ACC112 (cell line): Measurements from ENCODE around the gene HS6ST1.

ENCODE experiments used
- H2AFZ ChIP-seq: fragments of 200-600 bp; sonication (generic); one replicate; pipeline ENCODE4 v1.6.0; 2017; ENCODE audit warnings: antibody characterized with exemption, low read length; ENCODE audit not compliant: unreplicated experiment
- H3K27ac ChIP-seq: fragments of 200-600 bp; sonication (generic); 2 replicates; pipeline ENCODE4 v1.5.1; 2014; ENCODE audit warnings: low read depth, mild to moderate bottlenecking, antibody characterized with exemption, low read length, moderate library complexity
- H3K27me3 ChIP-seq: fragments of 200-600 bp; sonication (generic); 2 replicates; pipeline ENCODE4 v1.6.1; 2014; ENCODE audit warnings: mild to moderate bottlenecking, antibody characterized with exemption, low read length, moderate library complexity, mixed read lengths; ENCODE audit not compliant: insufficient read depth
- H3K36me3 ChIP-seq: fragments of 200-600 bp; sonication (generic); 2 replicates; pipeline ENCODE4 v1.6.1; 2016; ENCODE audit warnings: mild to moderate bottlenecking, antibody characterized with exemption, low read length, moderate library complexity, mixed read lengths; ENCODE audit not compliant: insufficient read depth
- H3K4me1 ChIP-seq: fragments of 200-600 bp; sonication (generic); one replicate; pipeline ENCODE4 v1.6.1; 2016; ENCODE audit warnings: low read length, mixed read lengths; ENCODE audit not compliant: insufficient read depth, unreplicated experiment, control insufficient read depth
- H3K4me3 ChIP-seq: fragments of 200-600 bp; sonication (generic); 2 replicates; pipeline ENCODE4 v1.5.1; 2014; ENCODE audit warnings: mild to moderate bottlenecking, low read depth, low read length
- H3K79me2 ChIP-seq: fragments of 200-600 bp; sonication (generic); one replicate; pipeline ENCODE4 v1.6.0; 2016; ENCODE audit warnings: low read length; ENCODE audit not compliant: control insufficient read depth, unreplicated experiment, insufficient read depth

HS6ST1 gene

GRCh38 chr2:128347171-128347558 is 28.5 kb upstream of the HS6ST1 start:
- no peaks in the 10 kb centered on the region for H3K79me2 ChIP-seq
- no peak overlapping the region for H3K27ac ChIP-seq
- no peaks in the 10 kb centered on the region for H3K27me3 ChIP-seq
- no peaks in the 10 kb centered on the region for H3K36me3 ChIP-seq
- H3K4me3 ChIP-seq: no peak overlapping the region
- peaks cover 5% of the 10 kb centered on the region for H3K4me1 ChIP-seq
- no peak overlapping the region for H2AFZ ChIP-seq

- Histone ChIP-seq H3K27me3 (no peaks in the 10 kb centered on the region), H3K27ac (no peak overlapping the region), H2AFZ (no peak overlapping the region), H3K36me3 (no peaks in the 10 kb centered on the region), H3K4me1 (peaks cover 5% of the 10 kb centered on the region), H3K4me3 (no peak overlapping the region), H3K79me2 (no peaks in the 10 kb centered on the region)
These were observed 27.9 kb upstream of the HS6ST1 start for GRCh38 chr2:128346291-128347170.

- no peaks in the 10 kb centered on the region for H3K27me3 ChIP-seq
- no peaks in the 10 kb centered on the region for H3K36me3 ChIP-seq
- H3K4me3 ChIP-seq: no peak overlapping the region
- no peak overlapping the region for H3K27ac ChIP-seq
- no peak overlapping the region for H2AFZ ChIP-seq
- H3K4me1 ChIP-seq: peaks cover 5% of the 10 kb centered on the region
- no peaks in the 10 kb centered on the region for H3K79me2 ChIP-seq
These were observed 26.9 kb upstream of the HS6ST1 start for GRCh38 chr2:128345436-128346165.

- Histone ChIP-seq H3K27me3 (no peaks in the 10 kb centered on the region), H3K79me2 (no peaks in the 10 kb centered on the region), H2AFZ (no peak overlapping the region)
These were observed 25.4 kb upstream of the HS6ST1 start for GRCh38 chr2:128344101-128344500.

GRCh38 chr2:128343459-128343858 is 24.8 kb upstream of the HS6ST1 start:
- Histone ChIP-seq H3K27me3 (no peaks in the 10 kb centered on the region), H2AFZ (no peak overlapping the region), H3K4me3 (no peak overlapping the region), H3K79me2 (no peaks in the 10 kb centered on the region), H3K27ac (no peak overlapping the region), H3K4me1 (peaks cover 5% of the 10 kb centered on the region), H3K36me3 (no peaks in the 10 kb centered on the region)

More at GRCh38 chr2:128344101-128344500, 25.4 kb upstream of the HS6ST1 start:
- Histone ChIP-seq H3K4me1 (peaks cover 5% of the 10 kb centered on the region), H3K27ac (no peak overlapping the region), H3K36me3 (no peaks in the 10 kb centered on the region), H3K4me3 (no peak overlapping the region)

GRCh38 chr2:128342550-128342949 is 23.9 kb upstream of the HS6ST1 start:
- Histone ChIP-seq H3K79me2 (no peaks in the 10 kb centered on the region), H3K4me3 (no peak overlapping the region), H3K27me3 (no peaks in the 10 kb centered on the region), H3K4me1 (peaks cover under 1% of the 10 kb centered on the region), H3K27ac (no peak overlapping the region), H3K36me3 (no peaks in the 10 kb centered on the region), H2AFZ (no peak overlapping the region)

- H3K4me1 ChIP-seq: no peaks in the 10 kb centered on the region
- no peaks in the 10 kb centered on the region for H3K27me3 ChIP-seq
- H3K79me2 ChIP-seq: no peaks in the 10 kb centered on the region
- H3K4me3 ChIP-seq: no peak overlapping the region
- H3K36me3 ChIP-seq: no peaks in the 10 kb centered on the region
- H2AFZ ChIP-seq: no peak overlapping the region
- H3K27ac ChIP-seq: no peak overlapping the region
These were observed 23.0 kb upstream of the HS6ST1 start for GRCh38 chr2:128341621-128342020.

GRCh38 chr2:128332091-128332634 is 13.5 kb upstream of the HS6ST1 start:
- no peaks in the 10 kb centered on the region for H3K79me2 ChIP-seq
- H3K27ac ChIP-seq: no peak overlapping the region
- 0 out of 2 replicates have a peak, but pooled peaks cover 4% of the 10 kb centered on the region for H3K27me3 ChIP-seq
- H3K4me3 ChIP-seq: no peak overlapping the region
- no peak overlapping the region for H2AFZ ChIP-seq
- H3K4me1 ChIP-seq: no peaks in the 10 kb centered on the region
- H3K36me3 ChIP-seq: no peaks in the 10 kb centered on the region

GRCh38 chr2:128330583-128330982 is 11.9 kb upstream of the HS6ST1 start:
- Histone ChIP-seq H3K36me3 (no peaks in the 10 kb centered on the region), H3K79me2 (no peaks in the 10 kb centered on the region), H3K27ac (no peak overlapping the region), H2AFZ (no peak overlapping the region), H3K27me3 (no peaks in the 10 kb centered on the region), H3K4me3 (no peak overlapping the region), H3K4me1 (no peaks in the 10 kb centered on the region)

- Histone ChIP-seq H3K4me3 (no peak overlapping the region), H2AFZ (no peak overlapping the region), H3K4me1 (no peaks in the 10 kb centered on the region), H3K27me3 (no peaks in the 10 kb centered on the region), H3K79me2 (no peaks in the 10 kb centered on the region), H3K27ac (no peak overlapping the region), H3K36me3 (no peaks in the 10 kb centered on the region)
These were observed 10.9 kb upstream of the HS6ST1 start for GRCh38 chr2:128329607-128330006.
